Measurements from ENCODE around the gene RAI1.

- TF ChIP-seq, protein P1, sequence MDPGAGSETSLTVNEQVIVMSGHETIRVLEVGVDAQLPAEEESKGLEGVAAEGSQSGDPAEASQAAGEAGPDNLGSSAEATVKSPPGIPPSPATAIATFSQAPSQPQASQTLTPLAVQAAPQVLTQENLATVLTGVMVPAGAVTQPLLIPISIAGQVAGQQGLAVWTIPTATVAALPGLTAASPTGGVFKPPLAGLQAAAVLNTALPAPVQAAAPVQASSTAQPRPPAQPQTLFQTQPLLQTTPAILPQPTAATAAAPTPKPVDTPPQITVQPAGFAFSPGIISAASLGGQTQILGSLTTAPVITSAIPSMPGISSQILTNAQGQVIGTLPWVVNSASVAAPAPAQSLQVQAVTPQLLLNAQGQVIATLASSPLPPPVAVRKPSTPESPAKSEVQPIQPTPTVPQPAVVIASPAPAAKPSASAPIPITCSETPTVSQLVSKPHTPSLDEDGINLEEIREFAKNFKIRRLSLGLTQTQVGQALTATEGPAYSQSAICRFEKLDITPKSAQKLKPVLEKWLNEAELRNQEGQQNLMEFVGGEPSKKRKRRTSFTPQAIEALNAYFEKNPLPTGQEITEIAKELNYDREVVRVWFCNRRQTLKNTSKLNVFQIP (CRISPR knock-in tag; IDR thresholded peaks at IDR 0.05; ENCODE audit: borderline replicate concordance, low read depth), result no peak
- no peak for TF ChIP-seq ZFP30 (CRISPR knock-in tag; IDR thresholded peaks at IDR 0.05)
These were observed 161.8 kb downstream of the RAI1 start for GRCh38 chr17:17843096-17843495.

Data from SK-N-SH treated with all-trans-retinoic acid at 6 μM for 48 hours (cell line).